Middle frontal gyrus (tissue), 1 donor: ENCODE measurements around the gene NLRC3.
"Not testable (repeated sequence)": the region's sequence is repeated elsewhere in the genome, so short reads cannot be mapped to it uniquely, and the experiment has no call there.

Source experiments
- DNase-seq: peaks from one replicate; pipeline ENCODE4 v3.0.0-alpha.2; 2015; ENCODE audit warnings: low spot score; ENCODE audit errors: extremely low spot score

Gene NLRC3

GRCh38 chr16:3577302-3577752, at the start of gene NLRC3:
Gene NLRC3, minus strand, starts transcription at chr16:3577403. Its CDS starts 12,367 bp downstream, at chr16:3565036.
- DNase-seq, result no peak

DNA sequence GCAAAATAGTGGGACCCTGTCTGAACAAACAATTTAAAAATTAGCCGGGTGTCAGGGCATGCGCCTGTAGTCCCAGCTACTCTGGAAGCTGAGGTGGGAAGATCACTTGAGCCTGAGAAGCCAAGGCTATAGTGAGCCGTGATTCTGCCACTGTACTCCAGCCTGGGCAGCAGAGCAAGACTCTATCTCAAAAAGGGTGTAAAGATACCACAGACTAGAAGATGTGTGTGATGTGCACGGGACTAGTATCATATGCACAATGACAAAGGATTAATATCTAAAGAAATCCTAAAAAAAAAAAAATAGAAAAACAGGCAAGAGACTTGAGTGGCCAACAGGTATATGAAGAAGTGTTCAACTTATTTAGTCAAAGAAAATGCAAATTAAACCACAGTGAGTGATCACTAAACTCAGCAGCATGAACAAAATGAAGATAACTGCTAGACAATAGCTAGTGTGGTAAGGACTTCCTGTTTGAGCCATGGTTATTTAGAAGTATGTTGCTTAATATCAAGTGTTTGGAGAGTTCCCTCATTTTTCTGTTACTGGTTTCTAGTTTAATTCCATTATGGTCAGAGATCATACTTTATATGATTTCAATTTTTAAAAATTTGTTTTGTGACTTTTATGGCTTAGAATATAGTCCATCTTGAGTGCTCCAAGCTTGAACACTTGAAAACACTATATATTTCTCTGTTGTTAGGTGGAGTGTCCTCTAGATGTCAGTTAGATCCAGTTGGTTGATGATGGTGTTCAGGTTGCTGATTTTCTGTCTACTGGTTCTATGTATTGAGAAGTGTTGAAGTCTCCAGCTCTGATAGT, 48.9 kb upstream of the NLRC3 start:
- no peak for DNase-seq

- DNase-seq, result no peak
Measured at GRCh38 chr16:3625331-3625730, 48.1 kb upstream of the NLRC3 start.

DNA sequence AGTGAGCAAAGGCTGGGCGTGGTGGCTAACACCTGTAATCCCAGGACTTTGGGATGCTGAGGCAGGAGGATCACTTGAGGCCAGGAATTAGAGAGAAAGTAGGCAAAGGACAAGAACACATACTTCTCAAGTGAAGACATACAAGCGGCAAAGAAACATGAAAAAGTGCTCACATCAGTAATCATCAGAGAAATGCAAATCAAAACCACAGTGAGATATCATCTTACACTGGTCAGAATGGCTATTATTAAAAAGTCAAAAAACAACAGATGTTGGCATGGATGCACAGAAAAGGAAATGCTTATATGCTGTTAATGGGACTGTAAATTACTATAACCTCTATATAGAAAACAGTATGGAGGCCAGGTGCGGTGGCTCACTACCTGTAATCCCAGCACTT, 46.4 kb upstream of the NLRC3 start:
- DNase-seq, result no peak

GRCh38 chr16:3618769-3619141, 41.6 kb upstream of the NLRC3 start:
- DNase-seq, result no peak

GRCh38 chr16:3612510-3613466, 35.6 kb upstream of the NLRC3 start:
- DNase-seq, result no peak

- peak; percentile 84 for DNase-seq
Measured at GRCh38 chr16:3611146-3611975, 34.2 kb upstream of the NLRC3 start, which contains the start of gene SLX4. Gene SLX4, minus strand, starts transcription at chr16:3611606. Its CDS starts 2,642 bp downstream, at chr16:3608964.

DNA sequence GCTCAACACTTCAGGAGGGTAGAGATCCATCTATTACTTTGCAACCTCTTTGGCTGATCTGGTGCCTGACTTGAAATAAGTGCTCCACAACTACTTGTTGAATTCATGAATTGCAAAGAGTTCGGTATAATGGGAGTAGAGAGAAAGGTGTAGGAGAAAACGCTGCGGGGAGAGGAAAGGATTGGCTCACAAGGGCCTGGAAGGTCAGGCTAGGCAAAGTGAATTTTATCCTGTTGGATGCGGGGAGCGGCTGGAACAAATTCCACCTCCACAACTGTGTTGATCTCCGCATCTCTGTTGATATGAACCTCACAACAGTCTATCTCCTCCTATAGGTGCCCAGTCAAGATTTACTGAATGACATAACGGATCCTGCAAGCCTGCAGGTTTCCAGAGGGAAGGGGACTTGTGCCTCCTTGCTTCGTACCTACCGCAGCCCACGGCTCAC, 33.5 kb upstream of the NLRC3 start:
- no peak for DNase-seq

- no peak for DNase-seq
Measured at GRCh38 chr16:3609895-3610697, 32.9 kb upstream of the NLRC3 start.

DNA sequence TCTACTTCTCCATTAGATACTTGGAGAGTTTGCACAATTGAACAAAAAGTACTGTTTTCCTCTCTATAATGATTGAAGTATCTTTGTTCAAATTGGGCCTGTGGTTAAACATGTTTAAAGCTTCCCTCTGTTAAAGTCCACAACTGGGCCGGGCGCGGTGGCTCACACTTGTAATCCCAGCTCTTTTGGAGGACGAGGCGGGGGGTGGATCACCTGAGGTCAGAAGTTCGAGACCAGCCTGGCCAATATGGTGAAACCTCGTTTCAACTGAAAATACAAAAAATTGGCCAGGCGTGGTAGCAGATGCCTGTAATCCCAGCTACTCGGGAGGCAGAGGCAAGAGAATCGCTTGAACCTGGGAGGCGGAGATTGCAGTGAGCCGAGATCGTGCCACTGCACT, 31.8 kb upstream of the NLRC3 start:
- DNase-seq, result not testable (repeated sequence)

GRCh38 chr16:3608069-3608468, 30.9 kb upstream of the NLRC3 start:
- no peak for DNase-seq

DNA sequence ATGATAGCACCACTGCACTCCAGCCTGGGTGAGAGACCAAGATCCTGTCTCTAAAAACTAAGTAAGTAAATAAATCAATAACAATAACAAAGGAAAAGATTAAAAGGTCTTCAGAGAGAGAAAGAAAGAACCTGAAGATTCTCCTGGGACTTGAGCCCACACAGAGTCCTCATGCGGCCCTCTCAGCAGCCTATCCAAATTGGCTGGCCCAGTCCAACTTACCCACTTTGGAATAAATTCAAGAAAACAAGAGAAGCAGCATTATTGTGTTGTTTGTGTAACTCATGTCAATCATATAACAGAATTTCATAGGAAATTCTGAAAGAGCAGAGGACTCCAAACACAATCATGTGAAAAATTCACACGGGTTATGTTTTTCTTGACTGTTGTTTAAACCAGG, 30.4 kb upstream of the NLRC3 start:
- DNase-seq, result no peak

GRCh38 chr16:3607161-3607560, 30.0 kb upstream of the NLRC3 start:
- DNase-seq, result no peak

GRCh38 chr16:3606441-3606840, 29.2 kb upstream of the NLRC3 start:
- DNase-seq, result no peak

DNA sequence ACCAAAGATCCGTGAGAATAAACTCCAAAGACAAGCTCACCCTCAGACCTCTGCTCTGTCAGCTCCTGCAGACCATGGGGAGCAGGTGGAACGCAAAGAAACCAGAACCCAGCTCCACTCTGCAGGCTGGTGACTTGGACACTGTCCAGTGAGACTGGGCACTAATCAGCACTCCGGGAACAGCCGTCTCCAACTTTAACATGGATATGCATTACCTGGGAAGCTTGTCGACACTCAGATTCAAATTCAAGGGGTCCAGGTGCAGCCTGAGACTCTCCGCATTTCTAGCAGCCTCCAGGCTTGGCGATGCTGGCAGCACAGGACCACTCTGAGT, 25.1 kb upstream of the NLRC3 start:
- no peak for DNase-seq

DNA sequence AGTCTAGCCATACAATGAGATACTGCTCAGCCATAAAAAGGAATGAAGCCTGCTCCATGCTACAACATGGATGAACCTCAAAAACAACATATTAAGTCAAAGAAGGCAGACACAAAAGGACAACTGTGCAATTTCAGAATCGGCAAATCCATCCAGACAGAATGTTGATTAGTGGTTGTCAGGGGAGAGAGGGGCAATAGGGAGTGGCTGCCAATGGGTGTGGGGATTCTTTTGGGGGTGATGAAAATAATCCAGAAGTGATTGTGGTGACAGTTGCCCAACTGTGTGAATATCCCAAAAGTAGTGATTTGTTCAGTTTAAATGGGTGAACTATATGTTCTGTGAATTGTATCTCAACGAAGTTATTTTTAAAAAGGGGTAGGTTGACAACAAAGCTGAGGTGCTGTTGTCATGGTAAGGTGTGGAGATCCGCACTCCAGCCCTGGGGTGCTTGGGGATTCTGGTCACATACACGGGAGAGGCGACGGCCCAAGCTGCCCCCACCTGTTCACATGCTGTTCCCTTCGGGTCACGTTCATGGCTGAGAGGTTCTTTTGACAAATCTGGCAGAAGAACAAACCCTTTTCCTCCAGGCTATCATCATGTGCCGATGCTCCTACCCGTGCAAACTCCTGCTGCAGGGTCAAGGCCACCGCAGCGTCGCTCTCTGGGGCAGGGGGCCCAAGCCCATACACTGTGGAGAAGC, 24.6 kb upstream of the NLRC3 start:
- no peak for DNase-seq

DNA sequence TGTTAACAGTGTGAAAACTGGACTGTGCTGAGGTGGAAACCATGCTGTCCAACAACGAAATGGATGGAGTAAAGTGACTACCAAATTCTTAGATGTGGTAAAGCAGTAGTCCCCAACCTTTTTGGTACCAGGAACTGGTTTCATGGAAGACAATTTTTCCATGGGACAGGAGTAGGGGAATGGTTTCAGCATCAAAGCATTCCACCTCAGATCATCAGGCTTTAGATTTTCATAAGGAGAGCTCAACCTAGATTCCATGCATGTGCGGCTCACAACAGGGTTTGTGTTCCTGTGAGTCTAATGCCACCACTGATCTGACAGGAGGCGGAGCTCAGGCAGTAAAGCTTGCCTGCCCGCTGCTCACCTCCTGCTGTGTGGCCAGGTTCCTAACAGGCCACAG, 22.7 kb upstream of the NLRC3 start:
- no peak for DNase-seq

- no peak for DNase-seq
Measured at GRCh38 chr16:3599121-3599520, 21.9 kb upstream of the NLRC3 start.

GRCh38 chr16:3598236-3598635, 21.0 kb upstream of the NLRC3 start:
- no peak for DNase-seq

DNA sequence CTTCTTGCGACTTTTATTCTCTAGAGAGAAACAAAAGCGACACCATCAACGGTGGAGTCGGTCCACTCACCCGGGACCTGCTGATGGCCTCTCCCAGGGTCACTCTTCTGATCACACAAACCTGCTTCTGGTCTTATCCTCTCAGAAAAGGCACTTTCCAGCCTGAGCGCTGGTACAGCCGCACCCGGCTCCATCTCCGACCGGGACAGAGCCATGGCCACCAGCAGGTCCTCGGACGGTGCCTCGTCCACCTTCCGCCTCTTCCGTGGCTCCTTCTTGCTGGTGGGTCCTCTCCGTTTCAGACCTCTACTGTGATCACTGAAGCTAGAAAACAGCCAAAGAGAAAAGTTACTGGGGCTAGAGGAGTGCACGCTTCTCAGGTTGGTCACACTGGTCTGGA, 20.5 kb upstream of the NLRC3 start:
- DNase-seq, result no peak
